Smooth muscle cell (in vitro differentiated cells): ENCODE measurements around the gene DHH. TPM values are rescaled to one million over a fixed set of nuclear protein-coding genes. Genes with fewer than 3 reads are reported as not detected.
"Not testable (repeated sequence)": the region's sequence is repeated elsewhere in the genome, so short reads cannot be mapped to it uniquely, and the experiment has no call there.

Experiments used
- DNase-seq: peaks from one replicate; lab custom pipeline; 2025; ENCODE audit not compliant: unreplicated experiment; lab: John Stamatoyannopoulos, UW
- H2AFZ ChIP-seq: fragments of 200-600 bp; sonication (generic); 2 replicates; pipeline ENCODE4 v1.6.0; 2016; ENCODE audit warnings: antibody characterized with exemption, low read depth, mild to moderate bottlenecking
- H3F3A ChIP-seq: fragments of 200-600 bp; sonication (generic); 2 replicates; pipeline ENCODE4 v1.6.0; 2017; ENCODE audit warnings: antibody characterized with exemption, low read depth
- H3K27ac ChIP-seq: fragments of 200-600 bp; sonication (generic); 2 replicates; pipeline ENCODE4 v1.5.1; 2016; ENCODE audit warnings: low read depth, mild to moderate bottlenecking
- H3K27me3 ChIP-seq: fragments of 200-600 bp; sonication (generic); 2 replicates; pipeline ENCODE4 v1.6.1; 2016; ENCODE audit warnings: low read depth, mild to moderate bottlenecking
- H3K36me3 ChIP-seq: fragments of 200-600 bp; sonication (generic); 2 replicates; pipeline ENCODE4 v1.5.1; 2016; ENCODE audit warnings: low read depth
- H3K4me1 ChIP-seq: fragments of 200-600 bp; sonication (generic); 2 replicates; pipeline ENCODE4 v1.5.1; 2016; ENCODE audit warnings: low read depth
- H3K4me2 ChIP-seq: fragments of 200-600 bp; sonication (generic); 2 replicates; pipeline ENCODE4 v1.6.0; 2016; ENCODE audit warnings: mild to moderate bottlenecking
- H3K4me3 ChIP-seq: fragments of 200-600 bp; sonication (generic); 2 replicates; pipeline ENCODE4 v1.5.1; 2016; ENCODE audit warnings: mild to moderate bottlenecking
- H3K79me2 ChIP-seq: fragments of 200-600 bp; sonication (generic); 2 replicates; pipeline ENCODE4 v1.6.0; 2016; ENCODE audit warnings: low read depth, mild to moderate bottlenecking
- H3K9ac ChIP-seq: fragments of 200-600 bp; sonication (generic); 2 replicates; pipeline ENCODE4 v1.6.0; 2016; ENCODE audit warnings: low read depth
- H3K9me3 ChIP-seq: fragments of 200-600 bp; sonication (generic); replicated peaks from 2 replicates; pipeline ENCODE4 v1.5.1; 2016; ENCODE audit warnings: low read depth
- H4K20me1 ChIP-seq: fragments of 200-600 bp; sonication (generic); 2 replicates; pipeline ENCODE4 v1.6.0; 2016; ENCODE audit warnings: low read depth
- WGBS: methylation state at CpG from one replicate; pipeline ENCODE4 v1.1.7; 2016; ENCODE audit warnings: low lambda C conversion rate; 5-methylcytosine and 5-hydroxymethylcytosine counted together
- polyA plus RNA-seq: library from polyadenylated mRNA; unstranded; fragments of >200 nt; fragmentation: Nextera tagmentation; extraction: Ambion mirVana; gene quantifications from 2 replicates; pipeline ENCODE4 v1.2.1, GENCODE V29; 2016
- total RNA-seq: library from RNA; depleted of rRNA; stranded (reverse); fragments of >200 nt; gene quantifications from 2 replicates; pipeline ENCODE4 v1.2.3, GENCODE V29; 2014
- TF ChIP-seq, protein P1 (sequence below): fragments of 200-600 bp; sonication (generic); IDR thresholded peaks from 2 replicates; pipeline ENCODE4 v1.5.1; 2017; ENCODE audit warnings: borderline replicate concordance, mild to moderate bottlenecking, antibody characterized with exemption; ENCODE audit not compliant: insufficient read depth, poor library complexity, severe bottlenecking

The DHH gene
- total and polyA plus RNA-seq, 2 experiments from 2014 or later, result 0.04 TPM; not detected in 1

DNA sequence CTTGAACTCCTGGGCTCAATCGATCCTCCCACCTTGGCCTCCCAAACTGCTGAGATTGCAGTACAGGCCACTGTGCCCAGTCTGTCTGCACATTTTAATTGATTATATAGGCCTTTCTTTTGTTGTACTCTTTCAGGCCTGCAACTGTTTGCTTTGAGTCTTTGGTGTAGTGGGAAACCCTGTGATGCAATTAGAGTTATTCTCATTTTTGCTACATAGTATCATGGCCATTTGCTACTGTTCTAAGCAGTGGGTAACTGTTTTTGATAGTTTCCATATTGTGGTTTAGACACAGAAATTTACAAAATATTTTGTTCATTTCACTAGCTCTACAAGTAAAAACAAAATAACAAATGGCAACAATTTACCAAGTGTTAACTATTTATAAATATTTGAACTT is 42.9 kb upstream of the DHH start:
- Histone ChIP-seq H3K27ac (no peak overlapping the region), H3K36me3 (no peaks in the 10 kb centered on the region), H3K9ac (no peak overlapping the region), H3K4me1 (peaks cover 4% of the 10 kb centered on the region), H3K9me3 (no peaks in the 10 kb centered on the region), H3K4me2 (no peak overlapping the region), H3K4me3 (no peak overlapping the region), H2AFZ (no peak overlapping the region), H3F3A (no peaks in the 10 kb centered on the region), H3K27me3 (no peaks in the 10 kb centered on the region), H3K79me2 (peaks cover 8% of the 10 kb centered on the region), H4K20me1 (no peaks in the 10 kb centered on the region)
- WGBS, result 96% methylated on average over 1 of the region's 1 CpG
- DNase-seq, result no peak
- TF ChIP-seq, protein P1, sequence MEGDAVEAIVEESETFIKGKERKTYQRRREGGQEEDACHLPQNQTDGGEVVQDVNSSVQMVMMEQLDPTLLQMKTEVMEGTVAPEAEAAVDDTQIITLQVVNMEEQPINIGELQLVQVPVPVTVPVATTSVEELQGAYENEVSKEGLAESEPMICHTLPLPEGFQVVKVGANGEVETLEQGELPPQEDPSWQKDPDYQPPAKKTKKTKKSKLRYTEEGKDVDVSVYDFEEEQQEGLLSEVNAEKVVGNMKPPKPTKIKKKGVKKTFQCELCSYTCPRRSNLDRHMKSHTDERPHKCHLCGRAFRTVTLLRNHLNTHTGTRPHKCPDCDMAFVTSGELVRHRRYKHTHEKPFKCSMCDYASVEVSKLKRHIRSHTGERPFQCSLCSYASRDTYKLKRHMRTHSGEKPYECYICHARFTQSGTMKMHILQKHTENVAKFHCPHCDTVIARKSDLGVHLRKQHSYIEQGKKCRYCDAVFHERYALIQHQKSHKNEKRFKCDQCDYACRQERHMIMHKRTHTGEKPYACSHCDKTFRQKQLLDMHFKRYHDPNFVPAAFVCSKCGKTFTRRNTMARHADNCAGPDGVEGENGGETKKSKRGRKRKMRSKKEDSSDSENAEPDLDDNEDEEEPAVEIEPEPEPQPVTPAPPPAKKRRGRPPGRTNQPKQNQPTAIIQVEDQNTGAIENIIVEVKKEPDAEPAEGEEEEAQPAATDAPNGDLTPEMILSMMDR, result no peak

DNA sequence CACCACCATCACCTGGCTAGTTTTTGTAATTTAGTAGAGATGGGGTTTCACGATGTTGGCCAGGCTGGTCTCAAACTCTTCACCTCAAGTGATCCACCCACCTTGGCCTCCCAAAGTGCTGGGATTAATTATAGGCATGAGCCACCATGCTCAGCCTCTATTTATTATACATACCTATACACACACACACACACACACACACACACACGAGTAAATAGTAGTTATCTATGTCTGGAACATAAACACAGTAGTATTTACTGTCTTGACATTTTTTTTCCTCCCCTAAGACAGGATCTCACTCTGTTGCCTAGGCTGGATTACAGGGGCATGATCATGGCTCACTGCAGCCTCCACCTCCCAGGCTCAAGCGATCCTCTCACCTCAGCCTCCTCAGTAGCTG is 42.4 kb upstream of the DHH start:
- not testable (repeated sequence) for H3K4me3 ChIP-seq, H3K36me3 ChIP-seq, H3K27me3 ChIP-seq, H4K20me1 ChIP-seq, H3K4me2 ChIP-seq, H3K27ac ChIP-seq, DNase-seq, H3F3A ChIP-seq, H3K9ac ChIP-seq, H3K79me2 ChIP-seq, H3K4me1 ChIP-seq, H3K9me3 ChIP-seq, H2AFZ ChIP-seq
- 93% methylated on average over 3 of the region's 3 CpGs for WGBS

DNA sequence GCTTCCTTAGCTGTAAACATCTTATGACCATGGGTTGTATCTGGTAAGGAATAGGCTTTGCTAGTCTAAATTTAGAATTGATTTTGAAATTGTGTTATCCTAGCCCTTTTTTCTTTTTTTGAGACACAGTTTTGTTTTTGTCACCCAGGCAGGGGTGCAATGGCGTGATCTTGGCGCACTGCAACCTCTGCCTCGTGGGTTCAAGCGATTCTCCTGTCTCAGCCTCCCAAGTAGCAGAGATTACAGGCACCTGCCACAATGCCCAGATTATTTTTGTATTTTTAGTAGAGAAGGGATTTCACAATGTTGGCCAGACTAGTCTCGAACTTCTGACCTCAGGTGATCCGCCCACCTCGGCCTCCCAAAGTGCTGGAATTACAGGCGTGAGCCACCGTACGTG is 39.0 kb upstream of the DHH start:
- TF ChIP-seq, protein P1, result no peak
- H3K36me3 ChIP-seq, result peaks cover 6% of the 10 kb centered on the region
- H2AFZ ChIP-seq, result no peak overlapping the region
- DNase-seq, result no peak
- H3K4me2 ChIP-seq, result no peak overlapping the region
- H3K27ac ChIP-seq, result no peak overlapping the region
- no peaks in the 10 kb centered on the region for H3K27me3 ChIP-seq
- no peak overlapping the region for H3K4me3 ChIP-seq
- 97% methylated on average over 10 of the region's 10 CpGs for WGBS
- H4K20me1 ChIP-seq, result peaks cover 16% of the 10 kb centered on the region
- H3K4me1 ChIP-seq, result peaks cover 21% of the 10 kb centered on the region
- H3K9ac ChIP-seq, result no peak overlapping the region
- peaks cover 25% of the 10 kb centered on the region for H3K79me2 ChIP-seq
- peaks cover 15% of the 10 kb centered on the region for H3F3A ChIP-seq
- H3K9me3 ChIP-seq, result no peaks in the 10 kb centered on the region

DNA sequence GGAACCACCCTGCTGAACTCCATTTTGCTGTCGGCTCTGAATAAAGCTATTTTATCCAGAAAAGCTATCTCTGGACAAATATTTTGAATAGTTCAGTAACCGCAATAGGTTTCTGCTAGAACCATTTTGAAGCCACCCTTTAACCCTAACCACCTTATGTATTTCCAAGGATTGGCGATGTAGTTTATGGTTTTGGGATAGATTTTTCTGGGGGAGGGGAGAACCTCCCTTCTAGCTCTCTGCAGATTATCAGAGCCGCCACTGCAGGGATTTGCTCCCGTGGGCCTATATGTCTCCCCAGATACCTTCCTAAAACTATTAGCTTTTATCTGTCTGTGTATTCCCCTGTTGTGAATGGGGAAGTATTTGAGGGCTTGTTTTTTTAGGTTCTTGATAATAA is 38.4 kb upstream of the DHH start:
- Histone ChIP-seq H3K79me2 (peaks cover 25% of the 10 kb centered on the region), H3K4me3 (no peak overlapping the region), H3K9me3 (no peaks in the 10 kb centered on the region), H3K9ac (no peak overlapping the region), H3K27me3 (no peaks in the 10 kb centered on the region), H4K20me1 (peaks cover 19% of the 10 kb centered on the region), H3K4me1 (peaks cover 21% of the 10 kb centered on the region), H3F3A (peaks cover 16% of the 10 kb centered on the region), H3K27ac (no peak overlapping the region), H3K36me3 (peaks cover 6% of the 10 kb centered on the region), H3K4me2 (peak overlapping the region; percentile 97), H2AFZ (peak overlapping the region; percentile 9)
- 65% methylated on average over 5 of the region's 5 CpGs for WGBS
- TF ChIP-seq, protein P1, result no peak
- DNase-seq, result no peak
